Stomach (tissue), 4 donors: ENCODE measurements around the gene P3H3.

Experiments
- EP300 ChIP-seq: sonication (generic); formaldehyde crosslinking; IDR thresholded peaks from one replicate; pipeline ENCODE4 v1.6.1; 2017; ENCODE audit warnings: antibody characterized with exemption
- POLR2AphosphoS5 ChIP-seq, 3 donors: sonication (generic); formaldehyde crosslinking; IDR thresholded peaks; one replicate each; pipeline ENCODE4 v1.6.1; 2016; ENCODE audit warnings: antibody characterized with exemption in 3 of 3
- TF ChIP-seq, protein P1 (sequence below), 7 experiments: fragments of 450-650 bp in 4 of 7; fragments of 200-600 bp in 3 of 7; sonication (generic) in 3 of 7; IDR thresholded peaks; one replicate each; pipeline ENCODE4 v1.5.1; 2016 to 2019; ENCODE audit warnings: antibody characterized with exemption in 7 of 7, control low read depth in 2 of 7, mild to moderate bottlenecking in 1 of 7

GRCh38 chr12:6887460-6887859, 59.3 kb downstream of the P3H3 start:
- TF ChIP-seq, protein P1, sequence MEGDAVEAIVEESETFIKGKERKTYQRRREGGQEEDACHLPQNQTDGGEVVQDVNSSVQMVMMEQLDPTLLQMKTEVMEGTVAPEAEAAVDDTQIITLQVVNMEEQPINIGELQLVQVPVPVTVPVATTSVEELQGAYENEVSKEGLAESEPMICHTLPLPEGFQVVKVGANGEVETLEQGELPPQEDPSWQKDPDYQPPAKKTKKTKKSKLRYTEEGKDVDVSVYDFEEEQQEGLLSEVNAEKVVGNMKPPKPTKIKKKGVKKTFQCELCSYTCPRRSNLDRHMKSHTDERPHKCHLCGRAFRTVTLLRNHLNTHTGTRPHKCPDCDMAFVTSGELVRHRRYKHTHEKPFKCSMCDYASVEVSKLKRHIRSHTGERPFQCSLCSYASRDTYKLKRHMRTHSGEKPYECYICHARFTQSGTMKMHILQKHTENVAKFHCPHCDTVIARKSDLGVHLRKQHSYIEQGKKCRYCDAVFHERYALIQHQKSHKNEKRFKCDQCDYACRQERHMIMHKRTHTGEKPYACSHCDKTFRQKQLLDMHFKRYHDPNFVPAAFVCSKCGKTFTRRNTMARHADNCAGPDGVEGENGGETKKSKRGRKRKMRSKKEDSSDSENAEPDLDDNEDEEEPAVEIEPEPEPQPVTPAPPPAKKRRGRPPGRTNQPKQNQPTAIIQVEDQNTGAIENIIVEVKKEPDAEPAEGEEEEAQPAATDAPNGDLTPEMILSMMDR (IDR thresholded peaks at IDR 0.05): no peak
- TF ChIP-seq POLR2AphosphoS5 (IDR thresholded peaks at IDR 0.05): no peak
- TF ChIP-seq EP300: no peak
